Bronchial epithelial cell (primary cell): ENCODE results near the gene KIRREL2. TPM values are rescaled to one million over a fixed set of nuclear protein-coding genes. Genes with fewer than 3 reads are reported as not detected.

Source experiments
- DNase-seq: peaks from one replicate; pipeline ENCODE4 v3.0.0-alpha.2; 2010; ENCODE audit warnings: low read depth
- FAIRE-seq: peaks from 2 replicates; lab custom pipeline; 2011; peaks lifted over from hg19 to GRCh38; lab: Jason Lieb, UNC
- H3K27me3 ChIP-seq: 2 replicates; pipeline ENCODE4 v1.5.1; 2011; ENCODE audit warnings: low read length; ENCODE audit not compliant: control insufficient read depth, insufficient read depth
- H3K36me3 ChIP-seq: 2 replicates; pipeline ENCODE4 v1.5.1; 2011; ENCODE audit warnings: low read length; ENCODE audit not compliant: control insufficient read depth, insufficient read depth
- H3K4me3 ChIP-seq: 2 replicates; pipeline ENCODE4 v1.5.1; 2011; ENCODE audit warnings: mild to moderate bottlenecking, low read depth, low read length, control low read depth
- total RNA-seq: library from RNA; depleted of rRNA; stranded (reverse); fragments of >200 nt; gene quantifications from 2 replicates; pipeline ENCODE4 v1.2.1, GENCODE V29; 2014
- TF ChIP-seq, protein P1 (sequence below): IDR thresholded peaks from 2 replicates; pipeline ENCODE4 v1.5.1; 2011; ENCODE audit warnings: mild to moderate bottlenecking, moderate library complexity, low read length, control low read depth, inconsistent platforms; ENCODE audit not compliant: insufficient read depth, severe bottlenecking

The KIRREL2 gene
- total RNA-seq, 1 donor from 2014 or later: not detected

DNA sequence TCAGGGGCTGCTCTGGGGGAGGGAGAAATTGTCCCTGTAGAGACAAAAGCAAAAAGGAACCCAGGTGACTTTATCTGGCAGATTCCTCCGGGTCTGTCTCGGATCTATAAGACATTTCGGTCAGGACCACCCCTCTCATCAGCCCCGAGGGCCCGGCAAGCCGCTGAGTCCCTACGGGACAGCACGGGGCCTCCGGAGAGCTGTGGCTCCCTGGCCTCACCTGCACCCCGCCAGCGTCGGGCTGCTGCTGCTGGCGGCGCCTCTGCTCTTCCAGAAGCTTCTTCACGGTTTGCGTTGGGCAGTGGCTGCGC is 41.7 kb downstream of the KIRREL2 start:
- H3K36me3 ChIP-seq: peaks cover 15% of the 10 kb centered on the region
- FAIRE-seq (no peak), DNase-seq (no peak)
- no peaks in the 10 kb centered on the region for H3K27me3 ChIP-seq
- TF ChIP-seq, protein P1, sequence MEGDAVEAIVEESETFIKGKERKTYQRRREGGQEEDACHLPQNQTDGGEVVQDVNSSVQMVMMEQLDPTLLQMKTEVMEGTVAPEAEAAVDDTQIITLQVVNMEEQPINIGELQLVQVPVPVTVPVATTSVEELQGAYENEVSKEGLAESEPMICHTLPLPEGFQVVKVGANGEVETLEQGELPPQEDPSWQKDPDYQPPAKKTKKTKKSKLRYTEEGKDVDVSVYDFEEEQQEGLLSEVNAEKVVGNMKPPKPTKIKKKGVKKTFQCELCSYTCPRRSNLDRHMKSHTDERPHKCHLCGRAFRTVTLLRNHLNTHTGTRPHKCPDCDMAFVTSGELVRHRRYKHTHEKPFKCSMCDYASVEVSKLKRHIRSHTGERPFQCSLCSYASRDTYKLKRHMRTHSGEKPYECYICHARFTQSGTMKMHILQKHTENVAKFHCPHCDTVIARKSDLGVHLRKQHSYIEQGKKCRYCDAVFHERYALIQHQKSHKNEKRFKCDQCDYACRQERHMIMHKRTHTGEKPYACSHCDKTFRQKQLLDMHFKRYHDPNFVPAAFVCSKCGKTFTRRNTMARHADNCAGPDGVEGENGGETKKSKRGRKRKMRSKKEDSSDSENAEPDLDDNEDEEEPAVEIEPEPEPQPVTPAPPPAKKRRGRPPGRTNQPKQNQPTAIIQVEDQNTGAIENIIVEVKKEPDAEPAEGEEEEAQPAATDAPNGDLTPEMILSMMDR: no peak
- peak overlapping the region; percentile 56 for H3K4me3 ChIP-seq

DNA sequence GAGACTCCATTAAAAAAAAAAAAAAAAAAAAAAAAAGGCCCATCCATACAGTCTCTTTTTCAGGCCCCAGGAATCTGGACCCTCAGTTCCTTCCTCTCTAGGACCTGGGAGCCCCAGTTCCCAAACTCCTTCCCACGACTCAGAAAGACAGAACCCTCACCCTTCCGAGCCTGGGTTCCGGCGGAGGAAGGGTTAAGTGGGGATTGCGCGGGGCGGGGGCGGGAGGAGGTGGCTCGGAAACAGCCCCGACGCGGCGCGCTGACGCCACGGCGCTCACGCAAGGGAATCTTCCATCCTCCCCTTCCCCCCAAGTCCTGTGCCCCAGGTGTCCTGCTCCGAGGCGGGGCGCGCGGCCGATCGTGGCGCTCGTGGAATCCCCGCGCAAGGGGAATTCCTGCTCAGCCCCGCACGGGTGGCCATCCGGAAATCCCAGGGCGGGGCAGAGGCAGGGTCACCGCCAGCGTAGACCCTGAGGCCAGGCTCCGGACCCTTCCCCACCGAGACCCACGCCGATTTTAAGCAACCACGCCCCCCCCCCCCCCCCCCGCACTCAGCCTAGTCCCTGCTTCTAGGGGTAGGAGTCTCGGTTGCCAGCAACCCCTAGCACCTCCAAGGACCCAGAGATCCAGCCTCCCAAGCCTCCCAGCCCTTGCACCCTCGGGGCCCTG is 43.0 kb downstream of the KIRREL2 start:
- Histone ChIP-seq H3K27me3 (no peaks in the 10 kb centered on the region), H3K36me3 (peaks cover 15% of the 10 kb centered on the region), H3K4me3 (peak overlapping the region; percentile 56)
- DNase-seq: peak; percentile 68
- TF ChIP-seq, protein P1: no peak
- no peak for FAIRE-seq

DNA sequence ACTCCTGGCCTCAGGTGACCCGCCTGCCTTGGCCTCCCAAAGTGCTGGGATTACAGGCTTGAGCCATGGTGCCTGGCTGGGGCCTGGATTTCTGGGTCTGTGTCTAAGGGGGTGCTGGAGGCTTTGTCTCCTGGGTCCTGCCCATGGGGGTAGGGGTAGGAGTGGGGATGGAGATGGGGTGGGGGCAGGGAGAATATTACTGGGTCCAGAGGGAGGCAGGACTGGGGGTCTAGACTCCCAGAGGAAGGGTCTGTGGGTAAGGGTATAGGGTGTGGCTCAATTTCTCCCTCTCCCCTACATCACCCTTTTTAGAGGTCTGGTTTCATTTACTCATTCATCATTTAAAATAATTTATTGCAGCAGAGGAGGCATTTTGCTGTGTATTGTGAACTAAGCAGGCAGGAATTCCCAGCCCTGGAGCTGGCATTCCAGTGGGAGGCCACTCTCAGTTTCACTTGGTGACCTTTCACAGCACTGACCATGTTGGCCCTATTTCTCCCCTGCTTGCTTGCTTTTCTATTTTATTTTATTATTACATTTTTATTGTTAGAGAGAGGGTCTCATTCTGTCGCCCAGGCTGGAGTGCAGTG is 44.4 kb downstream of the KIRREL2 start:
- DNase-seq: no peak
- peaks cover 12% of the 10 kb centered on the region for H3K36me3 ChIP-seq
- TF ChIP-seq, protein P1: no peak
- H3K4me3 ChIP-seq: no peak overlapping the region
- H3K27me3 ChIP-seq: no peaks in the 10 kb centered on the region
- no peak for FAIRE-seq

DNA sequence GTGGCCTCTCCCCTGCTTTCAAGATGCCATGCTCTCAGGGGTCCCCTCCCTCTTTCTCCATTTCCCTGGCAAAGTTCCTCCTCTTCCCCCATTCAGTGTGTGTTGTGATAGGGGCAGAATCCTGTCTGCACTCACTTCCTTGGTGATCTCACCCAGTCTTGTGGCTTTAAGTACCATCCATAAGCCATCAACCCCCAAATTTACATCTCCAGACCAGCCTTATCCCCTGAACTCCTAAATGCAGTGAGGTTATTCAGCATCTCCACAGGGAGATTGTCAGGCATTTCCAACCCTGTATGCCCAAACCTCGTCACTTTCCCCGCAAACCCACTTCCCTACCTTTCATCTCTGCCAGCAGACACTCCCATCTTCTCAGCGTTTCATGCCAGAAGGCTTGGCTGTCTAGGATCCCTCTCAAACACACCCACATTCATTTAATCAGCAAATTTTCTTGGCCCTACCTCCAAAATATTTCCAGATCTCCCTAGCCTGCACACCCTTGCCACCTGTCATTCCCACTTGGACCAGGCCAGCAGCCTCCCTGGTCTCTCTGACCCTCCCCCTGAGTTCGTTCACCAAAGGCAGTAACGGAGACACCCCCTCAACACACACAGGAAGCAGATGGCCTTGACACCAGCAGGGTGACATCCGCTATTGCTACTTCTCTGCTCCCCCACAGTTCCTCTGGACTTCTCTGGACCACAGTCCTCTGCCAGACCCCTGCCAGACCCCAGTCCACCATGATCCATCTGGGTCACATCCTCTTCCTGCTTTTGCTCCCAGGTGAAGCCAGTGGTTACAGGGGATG is 45.3 kb downstream of the KIRREL2 start, which contains the start of gene HCST:
TSS of gene HCST (plus strand) at position 676 of the 808 bp plus-strand sequence. CDS start at position 741, 65 bp downstream.
- H3K4me3 ChIP-seq: no peak within 1 kb of the TSS
- TF ChIP-seq, protein P1: no peak
- no peaks in the 10 kb centered on the region for H3K27me3 ChIP-seq
- peaks cover 4% of the 10 kb centered on the region for H3K36me3 ChIP-seq
- DNase-seq: peak; percentile 29
- FAIRE-seq: no peak

DNA sequence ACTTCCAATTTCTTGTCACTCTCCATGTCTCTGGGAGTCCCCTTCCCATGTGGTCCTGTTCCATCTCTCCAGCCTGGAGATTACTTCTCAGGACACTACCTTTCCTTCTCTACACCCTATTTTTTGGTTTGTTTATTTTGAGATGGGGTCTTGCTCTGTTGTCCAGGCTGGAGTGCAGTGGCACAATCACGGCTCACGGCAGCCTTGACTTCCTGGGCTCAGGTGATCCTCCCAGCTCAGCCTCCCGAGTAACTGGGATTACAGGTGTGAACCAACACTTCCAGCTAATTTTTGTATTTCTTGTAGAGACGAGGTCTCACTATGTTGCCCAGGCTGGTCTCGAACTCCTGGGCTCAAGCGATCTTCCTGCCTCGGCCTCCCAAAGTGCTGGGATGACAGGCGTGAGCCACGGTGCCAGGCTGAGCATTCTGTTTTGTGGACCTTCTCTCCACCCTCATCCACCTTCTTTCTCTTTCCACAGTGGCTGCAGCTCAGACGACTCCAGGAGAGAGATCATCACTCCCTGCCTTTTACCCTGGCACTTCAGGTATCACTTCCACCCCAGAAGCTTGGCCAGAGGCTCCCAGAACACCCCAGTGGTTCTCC is 46.3 kb downstream of the KIRREL2 start:
- H3K4me3 ChIP-seq: no peak overlapping the region
- no peak for FAIRE-seq
- TF ChIP-seq, protein P1: no peak

More for the DNA sequence above, 46.3 kb downstream of the KIRREL2 start:
- Histone ChIP-seq H3K36me3 (no peaks in the 10 kb centered on the region), H3K27me3 (no peaks in the 10 kb centered on the region)
- DNase-seq: no peak
